Liver (tissue), 9 donors: ENCODE data around the gene CYP2W1. TPM values are rescaled to one million over a fixed set of nuclear protein-coding genes. Genes with fewer than 3 reads are reported as not detected.

Source experiments
- DNase-seq: peaks from one replicate; pipeline ENCODE4 v3.0.0-alpha.2; 2017; ENCODE audit warnings: low spot score
- H3K27ac ChIP-seq, 2 donors: one replicate each; pipeline ENCODE4 v1.7.0; 2013; ENCODE audit warnings: inconsistent platforms in 2 of 2, low read length in 2 of 2, control low read depth in 1 of 2, low read depth in 1 of 2, mild to moderate bottlenecking in 1 of 2
- H3K27me3 ChIP-seq, 4 donors: one replicate each; pipeline versions ENCODE4 v1.6.1 to v1.7.0; 2013; ENCODE audit warnings: low read length in 3 of 4, inconsistent platforms in 1 of 4, mild to moderate bottlenecking in 1 of 4, moderate library complexity in 1 of 4; ENCODE audit not compliant: control insufficient read depth in 4 of 4, insufficient read depth in 4 of 4
- H3K36me3 ChIP-seq, 4 donors: one replicate each; pipeline versions ENCODE4 v1.6.1 to v1.7.0; 2013; ENCODE audit warnings: low read length in 3 of 4, mild to moderate bottlenecking in 3 of 4, low read depth in 1 of 4, moderate library complexity in 1 of 4; ENCODE audit not compliant: control insufficient read depth in 4 of 4, insufficient read depth in 3 of 4
- H3K4me1 ChIP-seq, 4 donors: one replicate each; pipeline versions ENCODE4 v1.6.1 to v1.7.0; 2013; ENCODE audit warnings: low read length in 3 of 4, mild to moderate bottlenecking in 3 of 4, moderate library complexity in 1 of 4; ENCODE audit not compliant: control insufficient read depth in 4 of 4, insufficient read depth in 4 of 4
- H3K4me3 ChIP-seq, 3 donors: one replicate each; pipeline versions ENCODE4 v1.6.1 to v1.7.0; 2013; ENCODE audit warnings: low read length in 3 of 3, control low read depth in 1 of 3, low read depth in 1 of 3, mild to moderate bottlenecking in 1 of 3
- H3K9ac ChIP-seq, 2 donors: one replicate each; pipeline ENCODE4 v1.7.0; 2013; ENCODE audit warnings: low read length in 2 of 2, mild to moderate bottlenecking in 2 of 2, moderate library complexity in 2 of 2, control low read depth in 1 of 2, low read depth in 1 of 2
- H3K9me3 ChIP-seq, 4 donors: one replicate each; pipeline versions ENCODE4 v1.6.1 to v1.7.0; 2013; ENCODE audit warnings: low read length in 3 of 4; ENCODE audit not compliant: control insufficient read depth in 4 of 4
- CTCF ChIP-seq: fragments of 150-350 bp; IDR thresholded peaks from 2 replicates; pipeline ENCODE4 v1.5.1; 2017; ENCODE audit warnings: improper control_type of control experiment, low read depth, low read length; ENCODE audit not compliant: missing input control
- EGR1 ChIP-seq, 2 donors: IDR thresholded peaks; 2 replicates each; pipeline ENCODE4 v1.6.1; 2016 to 2018; ENCODE audit warnings: antibody characterized with exemption in 2 of 2, low read depth in 2 of 2
- FOXA1 ChIP-seq: IDR thresholded peaks from 2 replicates; pipeline ENCODE4 v1.6.1; 2016; ENCODE audit warnings: antibody characterized with exemption
- FOXA2 ChIP-seq: IDR thresholded peaks from 2 replicates; pipeline ENCODE4 v1.6.1; 2016; ENCODE audit warnings: antibody characterized with exemption
- GABPA ChIP-seq, 2 donors: IDR thresholded peaks in 1 of 2; conservative IDR thresholded peaks in 1 of 2; 2 replicates each; pipeline ENCODE4 v1.6.1; 2016; ENCODE audit warnings: antibody characterized with exemption in 2 of 2, mild to moderate bottlenecking in 1 of 2, moderate library complexity in 1 of 2
- HNF4A ChIP-seq, 2 donors: conservative IDR thresholded peaks; 2 replicates each; pipeline ENCODE4 v1.6.1; 2016; ENCODE audit warnings: antibody characterized with exemption in 2 of 2, mild to moderate bottlenecking in 2 of 2
- HNF4G ChIP-seq: IDR thresholded peaks from 2 replicates; pipeline ENCODE4 v1.6.1; 2016; ENCODE audit warnings: antibody characterized with exemption
- MAX ChIP-seq: IDR thresholded peaks from 2 replicates; pipeline ENCODE4 v1.6.1; 2016; ENCODE audit warnings: antibody characterized with exemption
- NR2F2 ChIP-seq: IDR thresholded peaks from 2 replicates; pipeline ENCODE4 v1.6.1; 2016; ENCODE audit warnings: antibody characterized with exemption
- RAD21 ChIP-seq, 2 donors: IDR thresholded peaks; 2 replicates each; pipeline ENCODE4 v1.6.1; 2016; ENCODE audit warnings: antibody characterized with exemption in 2 of 2, mild to moderate bottlenecking in 2 of 2
- REST ChIP-seq: IDR thresholded peaks from 2 replicates; pipeline ENCODE4 v1.6.1; 2016; ENCODE audit warnings: antibody characterized with exemption, mild to moderate bottlenecking
- RXRA ChIP-seq, 2 donors: IDR thresholded peaks; 2 replicates each; pipeline ENCODE4 v1.6.1; 2017 to 2018; ENCODE audit warnings: antibody characterized with exemption in 2 of 2, mild to moderate bottlenecking in 1 of 2
- SP1 ChIP-seq: IDR thresholded peaks from 2 replicates; pipeline ENCODE4 v1.6.1; 2018; ENCODE audit warnings: antibody characterized with exemption, mild to moderate bottlenecking
- TAF1 ChIP-seq: conservative IDR thresholded peaks from 2 replicates; pipeline ENCODE4 v1.6.1; 2016; ENCODE audit warnings: antibody characterized with exemption, mild to moderate bottlenecking
- YY1 ChIP-seq: IDR thresholded peaks from 2 replicates; pipeline ENCODE4 v1.6.1; 2016; ENCODE audit warnings: antibody characterized with exemption, mild to moderate bottlenecking
- ZBTB33 ChIP-seq: IDR thresholded peaks from 2 replicates; pipeline ENCODE4 v1.6.1; 2016; ENCODE audit warnings: antibody characterized with exemption
- WGBS: extraction: QIAGEN DNeasy Blood & Tissue Kit; methylation state at CpG from one replicate; pipeline ENCODE4 v1.1.7; 2013; 5-methylcytosine and 5-hydroxymethylcytosine counted together
- polyA plus RNA-seq, 2 donors: library from polyadenylated mRNA; stranded (reverse) in 1 of 2; unstranded in 1 of 2; fragments of 200-250 nt in 1 of 2; fragments of >200 nt in 1 of 2; fragmentation: Nextera tagmentation in 1 of 2; extraction: Ambion mirVana in 1 of 2; gene quantifications; one replicate each; pipeline versions ENCODE4 v1.2.1 to v1.2.3, GENCODE V29; 2013 to 2015
- total RNA-seq, 2 donors: library from RNA; depleted of rRNA; stranded (reverse); fragments of >200 nt; gene quantifications; one replicate each; pipeline ENCODE4 v1.2.3, GENCODE V29; 2014
- donor health status: healthy.
- donor health status: healthy.
- donor health status: healthy.
- donor health status: healthy.
- donor health status: healthy.

CYP2W1 gene
- total and polyA plus RNA-seq, 4 donors = 0.28 TPM; not detected in 3

- H3K36me3 ChIP-seq = peaks cover 0 to 3% (median 0%) of the 10 kb centered on the region in 4 donors
- no peak overlapping the region for H3K9ac ChIP-seq
- H3K9me3 ChIP-seq = no peaks in the 10 kb centered on the region
- no peak for TF ChIP-seq SP1
- no peak for TF ChIP-seq NR2F2
- TF ChIP-seq EGR1 (IDR thresholded peaks at IDR 0.05; ENCODE audit: low read depth in 2 of 2) = no peak
- TF ChIP-seq TAF1 = no peak
- TF ChIP-seq FOXA1 = no peak
- no peak for TF ChIP-seq YY1
- no peak for TF ChIP-seq HNF4G
- no peak for TF ChIP-seq MAX
- no peak for TF ChIP-seq RXRA (IDR thresholded peaks at IDR 0.05)
- TF ChIP-seq REST = no peak
- no peak for TF ChIP-seq HNF4A (conservative IDR thresholded peaks at IDR 0.05)
- no peak for TF ChIP-seq CTCF
- TF ChIP-seq ZBTB33 = no peak
- TF ChIP-seq RAD21 (IDR thresholded peaks at IDR 0.05) = no peak
- no peak overlapping the region for H3K4me3 ChIP-seq
- H3K27me3 ChIP-seq = no peaks in the 10 kb centered on the region
- 92% methylated on average over 20 of the region's 20 CpGs for WGBS
- DNase-seq = no peak
- H3K4me1 ChIP-seq = peaks cover 0 to 9% (median 6%) of the 10 kb centered on the region in 4 donors
- H3K27ac ChIP-seq = no peak overlapping the region
These were observed 43.8 kb downstream of the CYP2W1 start for GRCh38 chr7:1026721-1027161.

GRCh38 chr7:1027242-1028043, 44.5 kb downstream of the CYP2W1 start:
- H3K9ac ChIP-seq = no peak overlapping the region
- H3K27me3 ChIP-seq = no peaks in the 10 kb centered on the region
- TF ChIP-seq CTCF (no peak), MAX (no peak), HNF4A (conservative IDR thresholded peaks at IDR 0.05) (no peak), FOXA2 (no peak), GABPA (IDR thresholded peaks at IDR 0.05 in 1 of 2, conservative IDR thresholded peaks at IDR 0.05 in 1 of 2) (no peak), SP1 (no peak)
- peaks cover 0 to 9% (median 6%) of the 10 kb centered on the region in 4 donors for H3K4me1 ChIP-seq
- H3K4me3 ChIP-seq = peak overlapping the region in 2 of 3 donors; percentile 58 to 80
- H3K27ac ChIP-seq = peak overlapping the region; percentile 89 to 96
- no peak for DNase-seq
- H3K9me3 ChIP-seq = no peaks in the 10 kb centered on the region
- WGBS = 48% methylated on average over 69 of the region's 69 CpGs
- H3K36me3 ChIP-seq = peaks cover 0 to 3% (median 0%) of the 10 kb centered on the region in 4 donors
